Loucy (cell line): ENCODE measurements around the gene SLC25A27.
"Not testable (repeated sequence)": the region's sequence is repeated elsewhere in the genome, so short reads cannot be mapped to it uniquely, and the experiment has no call there.

Source experiments
- H2AFZ ChIP-seq: fragments of 200-600 bp; sonication (generic); 2 replicates; pipeline ENCODE4 v1.6.0; 2016; ENCODE audit warnings: antibody characterized with exemption, mild to moderate bottlenecking, low read length, moderate library complexity
- H3F3A ChIP-seq: fragments of 200-600 bp; 2 replicates; pipeline ENCODE4 v1.6.0; 2016; ENCODE audit warnings: antibody characterized with exemption, low read depth, mild to moderate bottlenecking
- H3K27me3 ChIP-seq: fragments of 200-600 bp; sonication (generic); 2 replicates; pipeline ENCODE4 v1.6.1; 2014; ENCODE audit warnings: low read length, mild to moderate bottlenecking; ENCODE audit not compliant: insufficient read depth, poor library complexity, severe bottlenecking
- H3K36me3 ChIP-seq: fragments of 200-600 bp; sonication (generic); 2 replicates; pipeline ENCODE4 v1.6.1; 2016; ENCODE audit warnings: low read length; ENCODE audit not compliant: insufficient read depth
- H3K4me1 ChIP-seq: fragments of 200-600 bp; sonication (generic); 2 replicates; pipeline ENCODE4 v1.5.1; 2014; ENCODE audit warnings: low read length, mild to moderate bottlenecking; ENCODE audit not compliant: insufficient read depth, poor library complexity, severe bottlenecking
- H3K4me2 ChIP-seq: fragments of 200-600 bp; sonication (generic); 2 replicates; pipeline ENCODE4 v1.6.0; 2014; ENCODE audit warnings: antibody characterized with exemption, low read length, low read depth, mild to moderate bottlenecking; ENCODE audit not compliant: poor library complexity, severe bottlenecking
- H3K4me3 ChIP-seq: fragments of 200-600 bp; sonication (generic); 2 replicates; pipeline ENCODE4 v1.5.1; 2014; ENCODE audit warnings: low read length, mild to moderate bottlenecking, mixed read lengths; ENCODE audit not compliant: poor library complexity, severe bottlenecking
- H3K79me2 ChIP-seq: fragments of 200-600 bp; sonication (generic); 2 replicates; pipeline ENCODE4 v1.6.1; 2014; ENCODE audit warnings: low read length; ENCODE audit not compliant: insufficient read depth
- H3K9ac ChIP-seq: fragments of 200-600 bp; sonication (generic); 2 replicates; pipeline ENCODE4 v1.6.0; 2014; ENCODE audit warnings: mild to moderate bottlenecking, low read depth, low read length, moderate library complexity; ENCODE audit not compliant: poor library complexity, severe bottlenecking
- H3K9me2 ChIP-seq: fragments of 200-600 bp; sonication (generic); replicated peaks from 2 replicates; pipeline ENCODE4 v1.6.1; 2016; ENCODE audit warnings: low read depth, low read length, mixed read lengths
- H3K9me3 ChIP-seq: fragments of 200-600 bp; sonication (generic); 2 replicates; pipeline ENCODE4 v1.6.1; 2014; ENCODE audit warnings: mild to moderate bottlenecking, antibody characterized with exemption, low read length, low read depth; ENCODE audit not compliant: insufficient read depth
- H4K20me1 ChIP-seq: fragments of 200-600 bp; sonication (generic); 2 replicates; pipeline ENCODE4 v1.6.0; 2014; ENCODE audit warnings: antibody characterized with exemption, low read length, mild to moderate bottlenecking; ENCODE audit not compliant: insufficient read depth, poor library complexity, severe bottlenecking
- EZH2phosphoT487 ChIP-seq: fragments of 200-600 bp; IDR thresholded peaks from 2 replicates; pipeline ENCODE4 v1.6.1; 2018; ENCODE audit warnings: antibody characterized with exemption, mild to moderate bottlenecking, moderate library complexity, borderline replicate concordance
- TF ChIP-seq, protein P1 (sequence below): fragments of 200-600 bp; sonication (generic); conservative IDR thresholded peaks from 2 replicates; pipeline ENCODE4 v1.5.1; 2014; ENCODE audit warnings: mild to moderate bottlenecking, antibody characterized with exemption, low read length

The SLC25A27 gene

DNA sequence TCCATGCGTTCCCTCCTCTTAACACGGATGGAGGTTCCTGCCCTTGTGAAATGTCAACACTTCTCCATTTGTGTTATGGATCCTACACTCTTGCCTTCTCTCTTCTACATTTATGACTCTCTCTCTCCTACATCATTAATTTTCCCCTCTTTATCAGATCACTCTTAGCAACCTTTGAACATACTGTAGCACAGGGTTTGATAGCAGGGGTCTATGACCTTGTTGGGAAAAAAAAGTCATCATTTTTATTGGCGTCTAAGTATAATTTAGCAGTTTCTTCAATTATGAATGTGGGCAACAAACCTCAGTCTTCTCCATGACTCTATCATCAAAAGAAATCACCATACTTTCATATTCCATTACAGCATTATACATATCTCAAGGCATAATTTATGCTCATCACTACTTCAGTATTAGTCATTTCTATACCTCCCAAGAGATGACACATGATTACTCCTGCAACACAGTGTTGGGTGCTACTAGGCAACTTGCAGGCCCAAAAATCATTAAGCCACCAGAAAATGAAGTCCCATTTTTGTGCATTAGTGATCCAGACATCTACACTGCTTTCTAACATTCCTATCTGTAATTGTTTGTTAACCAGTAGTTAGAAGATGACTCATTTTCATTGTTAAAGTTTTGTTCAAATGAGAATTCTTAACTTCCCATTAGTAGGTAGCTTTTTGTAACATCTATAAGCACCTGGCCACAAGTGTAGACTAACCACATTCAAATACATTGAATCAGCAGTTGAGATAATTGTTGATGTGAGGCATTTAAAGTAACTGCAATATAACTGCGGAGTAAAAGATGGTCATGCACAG is 9.6 kb upstream of the SLC25A27 start:
- no peaks in the 10 kb centered on the region for H3K79me2 ChIP-seq
- H3K27me3 ChIP-seq = no peaks in the 10 kb centered on the region
- no peaks in the 10 kb centered on the region for H4K20me1 ChIP-seq
- no peaks in the 10 kb centered on the region for H3K9me2 ChIP-seq
- H3K4me3 ChIP-seq = no peak overlapping the region
- TF ChIP-seq EZH2phosphoT487 = no peak
- TF ChIP-seq, protein P1, sequence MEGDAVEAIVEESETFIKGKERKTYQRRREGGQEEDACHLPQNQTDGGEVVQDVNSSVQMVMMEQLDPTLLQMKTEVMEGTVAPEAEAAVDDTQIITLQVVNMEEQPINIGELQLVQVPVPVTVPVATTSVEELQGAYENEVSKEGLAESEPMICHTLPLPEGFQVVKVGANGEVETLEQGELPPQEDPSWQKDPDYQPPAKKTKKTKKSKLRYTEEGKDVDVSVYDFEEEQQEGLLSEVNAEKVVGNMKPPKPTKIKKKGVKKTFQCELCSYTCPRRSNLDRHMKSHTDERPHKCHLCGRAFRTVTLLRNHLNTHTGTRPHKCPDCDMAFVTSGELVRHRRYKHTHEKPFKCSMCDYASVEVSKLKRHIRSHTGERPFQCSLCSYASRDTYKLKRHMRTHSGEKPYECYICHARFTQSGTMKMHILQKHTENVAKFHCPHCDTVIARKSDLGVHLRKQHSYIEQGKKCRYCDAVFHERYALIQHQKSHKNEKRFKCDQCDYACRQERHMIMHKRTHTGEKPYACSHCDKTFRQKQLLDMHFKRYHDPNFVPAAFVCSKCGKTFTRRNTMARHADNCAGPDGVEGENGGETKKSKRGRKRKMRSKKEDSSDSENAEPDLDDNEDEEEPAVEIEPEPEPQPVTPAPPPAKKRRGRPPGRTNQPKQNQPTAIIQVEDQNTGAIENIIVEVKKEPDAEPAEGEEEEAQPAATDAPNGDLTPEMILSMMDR = no peak
- no peaks in the 10 kb centered on the region for H3K9me3 ChIP-seq
- H3K36me3 ChIP-seq = no peaks in the 10 kb centered on the region
- H3K4me1 ChIP-seq = no peaks in the 10 kb centered on the region
- H2AFZ ChIP-seq = no peak overlapping the region
- no peak overlapping the region for H3K9ac ChIP-seq
- no peak overlapping the region for H3K4me2 ChIP-seq
- H3F3A ChIP-seq = no peaks in the 10 kb centered on the region

DNA sequence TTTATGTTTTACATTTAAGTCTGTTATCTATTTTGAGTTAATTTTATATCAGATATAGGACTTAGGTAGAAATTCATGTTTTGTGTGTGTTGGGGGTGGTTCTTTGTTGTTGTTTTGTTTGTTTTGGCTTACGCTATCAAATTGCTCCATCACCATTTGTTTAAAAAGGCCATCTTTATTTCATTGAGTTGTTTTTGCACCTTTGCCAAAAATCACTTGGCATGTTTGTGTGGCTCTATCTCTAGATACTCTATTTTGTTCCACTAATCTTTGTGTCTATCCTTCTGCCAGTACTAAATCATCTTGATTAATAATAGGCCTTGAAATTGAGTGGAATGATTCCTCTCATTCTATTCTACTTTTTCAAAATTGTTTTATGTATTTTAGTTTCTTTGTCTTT is 7.5 kb upstream of the SLC25A27 start:
- Histone ChIP-seq H3K9me2 (no peaks in the 10 kb centered on the region), H4K20me1 (no peaks in the 10 kb centered on the region), H3K4me2 (no peak overlapping the region), H3K79me2 (no peaks in the 10 kb centered on the region), H3K36me3 (no peaks in the 10 kb centered on the region), H3F3A (no peaks in the 10 kb centered on the region), H3K4me1 (no peaks in the 10 kb centered on the region), H3K9me3 (no peaks in the 10 kb centered on the region), H3K9ac (no peak overlapping the region), H2AFZ (no peak overlapping the region), H3K4me3 (no peak overlapping the region), H3K27me3 (no peaks in the 10 kb centered on the region)
- no peak for TF ChIP-seq EZH2phosphoT487
- TF ChIP-seq, protein P1 = no peak

DNA sequence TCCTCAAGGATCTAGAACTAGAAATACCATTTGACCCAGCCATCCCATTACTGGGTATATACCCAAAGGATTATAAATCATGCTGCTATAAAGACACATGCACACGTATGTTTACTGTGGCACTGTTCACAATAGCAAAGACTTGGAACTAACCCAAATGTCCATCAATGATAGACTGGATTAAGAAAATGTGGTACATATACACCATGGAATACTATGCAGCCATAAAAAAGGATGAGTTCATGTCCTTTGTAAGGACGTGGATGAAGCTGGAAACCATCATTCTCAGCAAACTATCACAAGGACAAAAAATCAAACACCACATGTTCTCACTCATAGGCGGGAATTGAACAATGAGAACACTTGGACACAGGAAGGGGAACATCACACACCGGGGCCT is 4.7 kb upstream of the SLC25A27 start:
- H3K9me3 ChIP-seq, H3K9ac ChIP-seq, H3K79me2 ChIP-seq, H4K20me1 ChIP-seq, H3K4me2 ChIP-seq, H2AFZ ChIP-seq, H3K27me3 ChIP-seq, H3K4me3 ChIP-seq, H3K9me2 ChIP-seq, H3K4me1 ChIP-seq, H3F3A ChIP-seq, H3K36me3 ChIP-seq: not testable (repeated sequence)

DNA sequence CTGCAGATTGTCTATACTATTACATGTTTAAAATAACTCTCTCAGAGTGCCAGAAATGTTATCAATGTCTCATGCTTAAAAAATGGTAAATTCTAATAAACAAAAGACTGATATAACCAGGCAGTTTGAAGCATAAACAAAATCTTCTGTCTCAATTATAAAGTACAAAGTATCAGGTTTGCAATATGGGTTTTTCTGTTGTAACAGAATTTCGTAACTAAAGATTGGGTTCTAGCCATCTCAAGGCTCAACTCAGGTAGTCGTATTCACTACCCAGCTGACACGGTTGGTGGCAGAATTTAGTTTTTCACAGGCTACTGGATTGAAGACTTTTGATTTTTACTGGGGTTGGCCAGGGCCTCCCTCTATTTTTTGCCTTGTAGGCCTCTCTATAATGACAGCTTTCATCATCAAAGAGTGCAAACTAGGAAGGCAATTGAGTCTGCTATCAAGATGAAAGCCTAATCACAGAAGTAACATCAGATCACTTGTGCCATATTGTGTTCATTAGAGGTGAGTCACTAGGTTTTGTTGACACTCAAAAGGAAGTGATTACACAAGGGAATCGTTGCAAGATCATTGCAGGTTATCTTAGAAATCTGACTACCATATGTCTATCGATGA is 3.8 kb upstream of the SLC25A27 start:
- TF ChIP-seq, protein P1 = no peak
- TF ChIP-seq EZH2phosphoT487 = no peak
- H3K4me2 ChIP-seq = no peak overlapping the region

More for the DNA sequence above, 3.8 kb upstream of the SLC25A27 start:
- no peaks in the 10 kb centered on the region for H3K9me3 ChIP-seq
- no peaks in the 10 kb centered on the region for H4K20me1 ChIP-seq
- no peaks in the 10 kb centered on the region for H3K79me2 ChIP-seq
- H3K4me1 ChIP-seq = no peaks in the 10 kb centered on the region
- H3F3A ChIP-seq = no peaks in the 10 kb centered on the region
- no peak overlapping the region for H2AFZ ChIP-seq
- H3K27me3 ChIP-seq = no peaks in the 10 kb centered on the region
- H3K36me3 ChIP-seq = no peaks in the 10 kb centered on the region
- no peak overlapping the region for H3K4me3 ChIP-seq
- H3K9me2 ChIP-seq = no peaks in the 10 kb centered on the region
- no peak overlapping the region for H3K9ac ChIP-seq
